Neural crest cell (in vitro differentiated cells): Measurements from ENCODE around the gene ELAVL1. TPM values are rescaled to one million over a fixed set of nuclear protein-coding genes. Genes with fewer than 3 reads are reported as not detected.
A peak's percentile ranks its signal among the peaks of the same experiment; 100 is the strongest.

Experiments
- DNase-seq: peaks from one replicate; pipeline ENCODE4 v3.0.0; 2021; ENCODE audit warnings: low read depth, mixed read lengths, low spot score
- H3K27ac Mint-ChIP-seq: one replicate; pipeline ENCODE4 v1.8.0; 2021; ENCODE audit warnings: mild to moderate bottlenecking, mixed read lengths; ENCODE audit not compliant: unreplicated experiment
- H3K27me3 Mint-ChIP-seq: 2 replicates; pipeline ENCODE4 v1.8.0; 2021; ENCODE audit warnings: low read depth, mild to moderate bottlenecking, mixed read lengths
- H3K36me3 Mint-ChIP-seq: 2 replicates; pipeline ENCODE4 v1.8.0; 2021; ENCODE audit warnings: low read depth, mild to moderate bottlenecking, mixed read lengths
- H3K4me1 Mint-ChIP-seq: 2 replicates; pipeline ENCODE4 v1.8.0; 2021; ENCODE audit warnings: mixed read lengths
- H3K4me3 Mint-ChIP-seq: one replicate; pipeline ENCODE4 v1.8.0; 2021; ENCODE audit warnings: mild to moderate bottlenecking, mixed read lengths
- H3K9me3 Mint-ChIP-seq: 2 replicates; pipeline ENCODE4 v1.8.0; 2021; ENCODE audit warnings: mixed read lengths
- total RNA-seq: library from RNA; stranded (reverse); gene quantifications from 2 replicates; pipeline ENCODE4 v1.2.1, GENCODE V29; 2021
- TF ChIP-seq, protein P1 (sequence below): fragments of 200-600 bp; sonication (generic); conservative IDR thresholded peaks from 2 replicates; pipeline ENCODE4 v1.5.0; 2021; ENCODE audit warnings: antibody characterized with exemption, mild to moderate bottlenecking

ELAVL1 gene
- total RNA-seq, 1 donor from 2014 or later, result 209 TPM

DNA sequence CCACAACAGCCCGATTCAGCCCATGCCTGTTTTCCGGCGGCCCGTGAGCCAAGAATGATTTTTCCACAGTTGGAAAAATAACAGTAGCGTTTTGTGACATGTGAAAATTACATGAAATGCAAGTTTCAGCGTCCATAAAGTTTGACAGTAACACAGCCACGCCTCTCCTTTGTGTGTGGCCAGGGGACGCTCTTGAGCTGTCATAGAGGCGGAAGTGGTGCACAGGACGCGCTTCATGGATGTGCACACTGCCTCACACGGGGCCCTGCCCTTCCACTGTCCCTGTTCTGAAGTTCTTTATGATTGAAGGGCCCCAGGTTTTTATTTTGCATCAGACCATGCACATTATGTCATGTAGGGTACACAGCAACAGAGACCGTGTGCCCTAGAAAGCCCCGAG, 12.4 kb upstream of the ELAVL1 start:
- Mint-ChIP-seq H3K4me3 (no peak overlapping the region), H3K9me3 (no peaks in the 10 kb centered on the region), H3K27ac (no peak overlapping the region), H3K27me3 (no peaks in the 10 kb centered on the region), H3K36me3 (no peaks in the 10 kb centered on the region), H3K4me1 (peaks cover 5% of the 10 kb centered on the region)
- DNase-seq, result no peak
- TF ChIP-seq, protein P1, sequence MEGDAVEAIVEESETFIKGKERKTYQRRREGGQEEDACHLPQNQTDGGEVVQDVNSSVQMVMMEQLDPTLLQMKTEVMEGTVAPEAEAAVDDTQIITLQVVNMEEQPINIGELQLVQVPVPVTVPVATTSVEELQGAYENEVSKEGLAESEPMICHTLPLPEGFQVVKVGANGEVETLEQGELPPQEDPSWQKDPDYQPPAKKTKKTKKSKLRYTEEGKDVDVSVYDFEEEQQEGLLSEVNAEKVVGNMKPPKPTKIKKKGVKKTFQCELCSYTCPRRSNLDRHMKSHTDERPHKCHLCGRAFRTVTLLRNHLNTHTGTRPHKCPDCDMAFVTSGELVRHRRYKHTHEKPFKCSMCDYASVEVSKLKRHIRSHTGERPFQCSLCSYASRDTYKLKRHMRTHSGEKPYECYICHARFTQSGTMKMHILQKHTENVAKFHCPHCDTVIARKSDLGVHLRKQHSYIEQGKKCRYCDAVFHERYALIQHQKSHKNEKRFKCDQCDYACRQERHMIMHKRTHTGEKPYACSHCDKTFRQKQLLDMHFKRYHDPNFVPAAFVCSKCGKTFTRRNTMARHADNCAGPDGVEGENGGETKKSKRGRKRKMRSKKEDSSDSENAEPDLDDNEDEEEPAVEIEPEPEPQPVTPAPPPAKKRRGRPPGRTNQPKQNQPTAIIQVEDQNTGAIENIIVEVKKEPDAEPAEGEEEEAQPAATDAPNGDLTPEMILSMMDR, result peak; percentile 46

GRCh38 chr19:8004723-8005513, 523 bp downstream of the ELAVL1 start:
- Mint-ChIP-seq H3K9me3 (no peaks in the 10 kb centered on the region), H3K27ac (peak overlapping the region; percentile 99), H3K4me3 (peak overlapping the region; percentile 95), H3K4me1 (peaks cover 40% of the 10 kb centered on the region), H3K36me3 (peaks cover 2% of the 10 kb centered on the region), H3K27me3 (no peaks in the 10 kb centered on the region)
- TF ChIP-seq, protein P1, result no peak
- DNase-seq, result peak; percentile 9

- TF ChIP-seq, protein P1, result no peak
- H3K27ac Mint-ChIP-seq, result no peak overlapping the region
- peak overlapping the region; percentile 95 for H3K4me3 Mint-ChIP-seq
- no peaks in the 10 kb centered on the region for H3K27me3 Mint-ChIP-seq
- no peaks in the 10 kb centered on the region for H3K9me3 Mint-ChIP-seq
- H3K4me1 Mint-ChIP-seq, result peaks cover 43% of the 10 kb centered on the region
- H3K36me3 Mint-ChIP-seq, result peaks cover 2% of the 10 kb centered on the region
- no peak for DNase-seq
Measured at GRCh38 chr19:8004001-8004400, 1.4 kb downstream of the ELAVL1 start.

- peak overlapping the region; percentile 93 for H3K4me3 Mint-ChIP-seq
- no peaks in the 10 kb centered on the region for H3K27me3 Mint-ChIP-seq
- peak overlapping the region; percentile 58 for H3K27ac Mint-ChIP-seq
- TF ChIP-seq, protein P1, result peak; percentile 94
- peaks cover 2% of the 10 kb centered on the region for H3K36me3 Mint-ChIP-seq
- DNase-seq, result peak; percentile 94
- H3K9me3 Mint-ChIP-seq, result no peaks in the 10 kb centered on the region
- H3K4me1 Mint-ChIP-seq, result peaks cover 49% of the 10 kb centered on the region
Measured at GRCh38 chr19:8001995-8002849, 3.2 kb downstream of the ELAVL1 start.

GRCh38 chr19:8001651-8001994, 3.8 kb downstream of the ELAVL1 start:
- no peak for DNase-seq
- Mint-ChIP-seq H3K36me3 (peaks cover 2% of the 10 kb centered on the region), H3K9me3 (no peaks in the 10 kb centered on the region), H3K27me3 (no peaks in the 10 kb centered on the region), H3K4me1 (peaks cover 55% of the 10 kb centered on the region), H3K4me3 (peak overlapping the region; percentile 93), H3K27ac (no peak overlapping the region)
- TF ChIP-seq, protein P1, result no peak
